Neural cell (in vitro differentiated cells): Measurements from ENCODE around the gene NDNF. TPM values are rescaled to one million over a fixed set of nuclear protein-coding genes. Genes with fewer than 3 reads are reported as not detected.

ENCODE experiments used
- H2AFZ ChIP-seq: fragments of 200-600, 300-800 bp; sonication (generic), shearing (Covaris generic); 2 replicates; pipeline ENCODE4 v1.6.0; 2014; ENCODE audit warnings: low read depth, mild to moderate bottlenecking, antibody characterized with exemption, low read length, moderate library complexity
- H3F3A ChIP-seq: fragments of 200-600 bp; shearing (Covaris generic); 2 replicates; pipeline ENCODE4 v1.6.1; 2016; ENCODE audit warnings: mild to moderate bottlenecking, moderate library complexity, mixed read lengths, antibody characterized with exemption, low read length; ENCODE audit not compliant: insufficient read depth, poor library complexity, severe bottlenecking
- H3K27ac ChIP-seq: fragments of 200-600, 300-800 bp; sonication (generic), shearing (Covaris generic); 2 replicates; pipeline ENCODE4 v1.5.1; 2014; ENCODE audit warnings: mild to moderate bottlenecking, low read length, moderate library complexity
- H3K27me3 ChIP-seq: fragments of 300-800, 200-600 bp; sonication (generic), shearing (Covaris generic); 2 replicates; pipeline ENCODE4 v1.6.0; 2014; ENCODE audit warnings: mild to moderate bottlenecking, low read depth, low read length, moderate library complexity; ENCODE audit not compliant: insufficient read depth
- H3K36me3 ChIP-seq: fragments of 300-800, 200-600 bp; sonication (generic), shearing (Covaris generic); 2 replicates; pipeline ENCODE4 v1.5.1; 2014; ENCODE audit warnings: mild to moderate bottlenecking, antibody characterized with exemption, low read length, moderate library complexity; ENCODE audit not compliant: insufficient read depth
- H3K4me2 ChIP-seq: fragments of 300-800, 200-600 bp; sonication (generic), shearing (Covaris generic); 2 replicates; pipeline ENCODE4 v1.6.0; 2014; ENCODE audit warnings: mild to moderate bottlenecking, low read length
- H3K4me3 ChIP-seq: fragments of 300-800, 200-600 bp; sonication (generic), shearing (Covaris generic); 2 replicates; pipeline ENCODE4 v1.5.1; 2014; ENCODE audit warnings: mild to moderate bottlenecking, low read length, moderate library complexity
- H3K79me2 ChIP-seq: fragments of 200-600 bp; shearing (Covaris generic); replicated peaks from 2 replicates; pipeline ENCODE4 v1.6.0; 2014; ENCODE audit warnings: mild to moderate bottlenecking, low read length, moderate library complexity; ENCODE audit not compliant: insufficient read depth
- H3K9ac ChIP-seq: fragments of 300-800, 200-600 bp; sonication (generic), shearing (Covaris generic); 2 replicates; pipeline ENCODE4 v1.6.1; 2016; ENCODE audit warnings: mild to moderate bottlenecking, low read length, mixed read lengths
- H3K9me2 ChIP-seq: fragments of 200-600 bp; shearing (Covaris generic); 2 replicates; pipeline ENCODE4 v1.6.1; 2016; ENCODE audit warnings: mild to moderate bottlenecking, low read length, mixed read lengths; ENCODE audit not compliant: insufficient read depth
- H3K9me3 ChIP-seq: fragments of 200-600, 300-800 bp; sonication (generic), shearing (Covaris generic); 2 replicates; pipeline ENCODE4 v1.6.1; 2016; ENCODE audit warnings: mild to moderate bottlenecking, mixed run types, low read length, moderate library complexity, mixed read lengths
- H4K20me1 ChIP-seq: fragments of 200-600 bp; shearing (Covaris generic); 2 replicates; pipeline ENCODE4 v1.6.1; 2016; ENCODE audit warnings: mild to moderate bottlenecking, mixed run types; ENCODE audit not compliant: insufficient read depth
- EP300 ChIP-seq: fragments of 450-650 bp; conservative IDR thresholded peaks from 2 replicates; pipeline ENCODE4 v1.6.1; 2014; ENCODE audit warnings: antibody characterized with exemption, mild to moderate bottlenecking, moderate library complexity; ENCODE audit not compliant: poor library complexity, severe bottlenecking
- EZH2 ChIP-seq: fragments of 200-600, 300-800 bp; shearing (Covaris generic), sonication (generic); IDR thresholded peaks from 2 replicates; pipeline ENCODE4 v1.6.1; 2014; ENCODE audit warnings: antibody characterized with exemption, low read length, borderline replicate concordance, mild to moderate bottlenecking; ENCODE audit not compliant: insufficient read depth, poor library complexity, severe bottlenecking
- MXI1 ChIP-seq: fragments of 450-650 bp; conservative IDR thresholded peaks from 2 replicates; pipeline ENCODE4 v1.6.1; 2014; ENCODE audit warnings: antibody characterized with exemption, mild to moderate bottlenecking; ENCODE audit not compliant: poor library complexity, severe bottlenecking
- POLR2AphosphoS5 ChIP-seq: IDR thresholded peaks from 2 replicates; pipeline ENCODE4 v1.6.1; 2012
- RAD21 ChIP-seq: fragments of 450-650 bp; conservative IDR thresholded peaks from 2 replicates; pipeline ENCODE4 v1.6.1; 2014; ENCODE audit warnings: antibody characterized with exemption, mild to moderate bottlenecking, moderate library complexity
- SMC3 ChIP-seq: fragments of 450-650 bp; conservative IDR thresholded peaks from 2 replicates; pipeline ENCODE4 v1.6.1; 2014; ENCODE audit warnings: antibody characterized with exemption, mild to moderate bottlenecking, moderate library complexity; ENCODE audit not compliant: poor library complexity
- TAF1 ChIP-seq: IDR thresholded peaks from 2 replicates; pipeline ENCODE4 v1.6.1; 2012; ENCODE audit warnings: low read depth
- polyA plus RNA-seq: library from polyadenylated mRNA; depleted of rRNA; stranded (reverse); fragments of >200 nt; gene quantifications from 2 replicates; pipeline ENCODE4 v1.2.3, GENCODE V29; 2014
- TF ChIP-seq, protein P1 (sequence below): fragments of 450-650 bp; IDR thresholded peaks from 2 replicates; pipeline ENCODE4 v1.5.1; 2014; ENCODE audit warnings: antibody characterized with exemption, mild to moderate bottlenecking, moderate library complexity; ENCODE audit not compliant: poor library complexity, severe bottlenecking
- TF ChIP-seq, protein P2 (sequence below): IDR thresholded peaks from 2 replicates; pipeline ENCODE4 v1.6.1; 2012; ENCODE audit warnings: borderline replicate concordance

Gene NDNF
- polyA plus RNA-seq, 1 donor from 2014 or later, result 4.3 TPM

DNA sequence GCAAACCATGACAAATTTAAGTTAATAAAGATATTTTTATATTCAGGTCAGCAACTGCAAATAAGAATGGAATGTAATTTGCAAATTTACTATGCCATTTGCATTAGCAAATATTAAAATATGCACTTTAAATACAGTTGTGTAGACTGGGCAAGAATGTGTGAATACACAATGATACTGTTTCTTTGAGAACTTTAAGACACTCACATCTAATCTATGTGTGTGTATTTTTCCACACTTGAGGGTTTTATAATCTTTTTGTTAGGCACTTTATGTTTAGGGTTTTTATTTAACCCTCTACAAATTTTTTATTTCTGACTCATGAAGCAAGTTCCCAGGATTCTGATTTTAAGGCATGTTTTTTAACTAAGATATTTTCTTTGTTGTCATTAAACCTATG is 23.9 kb upstream of the NDNF start:
- no peak overlapping the region for H2AFZ ChIP-seq
- no peak overlapping the region for H3K27ac ChIP-seq
- H3K4me3 ChIP-seq, result no peak overlapping the region
- H3K36me3 ChIP-seq, result no peaks in the 10 kb centered on the region
- H4K20me1 ChIP-seq, result no peaks in the 10 kb centered on the region
- TF ChIP-seq TAF1 (no peak), EZH2 (no peak), POLR2AphosphoS5 (no peak), MXI1 (no peak), EP300 (no peak), SMC3 (no peak), RAD21 (no peak)
- TF ChIP-seq, protein P1, sequence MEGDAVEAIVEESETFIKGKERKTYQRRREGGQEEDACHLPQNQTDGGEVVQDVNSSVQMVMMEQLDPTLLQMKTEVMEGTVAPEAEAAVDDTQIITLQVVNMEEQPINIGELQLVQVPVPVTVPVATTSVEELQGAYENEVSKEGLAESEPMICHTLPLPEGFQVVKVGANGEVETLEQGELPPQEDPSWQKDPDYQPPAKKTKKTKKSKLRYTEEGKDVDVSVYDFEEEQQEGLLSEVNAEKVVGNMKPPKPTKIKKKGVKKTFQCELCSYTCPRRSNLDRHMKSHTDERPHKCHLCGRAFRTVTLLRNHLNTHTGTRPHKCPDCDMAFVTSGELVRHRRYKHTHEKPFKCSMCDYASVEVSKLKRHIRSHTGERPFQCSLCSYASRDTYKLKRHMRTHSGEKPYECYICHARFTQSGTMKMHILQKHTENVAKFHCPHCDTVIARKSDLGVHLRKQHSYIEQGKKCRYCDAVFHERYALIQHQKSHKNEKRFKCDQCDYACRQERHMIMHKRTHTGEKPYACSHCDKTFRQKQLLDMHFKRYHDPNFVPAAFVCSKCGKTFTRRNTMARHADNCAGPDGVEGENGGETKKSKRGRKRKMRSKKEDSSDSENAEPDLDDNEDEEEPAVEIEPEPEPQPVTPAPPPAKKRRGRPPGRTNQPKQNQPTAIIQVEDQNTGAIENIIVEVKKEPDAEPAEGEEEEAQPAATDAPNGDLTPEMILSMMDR, result no peak
- H3K9me3 ChIP-seq, result no peaks in the 10 kb centered on the region
- H3K4me2 ChIP-seq, result no peak overlapping the region
- H3K79me2 ChIP-seq, result no peaks in the 10 kb centered on the region
- no peaks in the 10 kb centered on the region for H3K27me3 ChIP-seq
- no peak overlapping the region for H3K9ac ChIP-seq
- no peaks in the 10 kb centered on the region for H3F3A ChIP-seq
- H3K9me2 ChIP-seq, result no peaks in the 10 kb centered on the region

DNA sequence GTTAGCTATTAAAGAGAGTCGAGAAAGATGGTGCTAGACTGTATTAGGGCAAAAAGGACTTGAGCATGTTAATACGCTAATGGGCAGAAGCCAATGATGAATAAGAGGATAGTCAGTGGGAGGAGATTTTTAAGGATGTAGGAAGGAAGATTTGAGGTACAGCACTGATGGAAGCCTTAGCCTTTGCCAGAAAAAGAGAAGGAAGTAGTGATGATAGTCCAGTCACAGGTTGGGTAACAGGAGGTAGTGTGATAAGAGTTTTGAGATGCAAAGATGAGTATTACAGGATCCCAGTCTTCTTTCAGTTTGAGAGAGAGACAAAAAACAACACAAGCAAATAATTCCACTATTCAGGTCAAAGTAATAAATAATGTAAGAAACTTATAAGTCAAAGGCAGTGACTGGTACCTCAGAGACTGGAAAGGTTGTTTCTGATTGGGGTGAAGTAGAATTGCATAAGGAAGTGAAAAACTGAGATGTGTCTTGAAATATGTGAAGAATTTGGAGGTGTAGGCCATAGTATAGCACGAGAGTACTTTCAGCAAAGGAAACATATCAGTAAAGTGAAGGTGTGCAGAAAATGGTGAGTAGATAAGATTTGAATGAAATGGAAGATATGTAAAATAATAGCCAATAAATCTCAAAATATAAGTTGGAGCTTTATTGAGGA is 22.1 kb upstream of the NDNF start:
- Histone ChIP-seq H3K4me3 (no peak overlapping the region), H3F3A (no peaks in the 10 kb centered on the region), H3K27me3 (no peaks in the 10 kb centered on the region), H4K20me1 (no peaks in the 10 kb centered on the region), H3K9me3 (no peaks in the 10 kb centered on the region), H3K79me2 (no peaks in the 10 kb centered on the region), H3K9me2 (no peaks in the 10 kb centered on the region), H3K9ac (no peak overlapping the region), H3K4me2 (no peak overlapping the region), H2AFZ (no peak overlapping the region), H3K27ac (no peak overlapping the region), H3K36me3 (no peaks in the 10 kb centered on the region)
- TF ChIP-seq, protein P1, result no peak
- no peak for TF ChIP-seq POLR2AphosphoS5
- no peak for TF ChIP-seq RAD21
- no peak for TF ChIP-seq MXI1
- TF ChIP-seq, protein P2, sequence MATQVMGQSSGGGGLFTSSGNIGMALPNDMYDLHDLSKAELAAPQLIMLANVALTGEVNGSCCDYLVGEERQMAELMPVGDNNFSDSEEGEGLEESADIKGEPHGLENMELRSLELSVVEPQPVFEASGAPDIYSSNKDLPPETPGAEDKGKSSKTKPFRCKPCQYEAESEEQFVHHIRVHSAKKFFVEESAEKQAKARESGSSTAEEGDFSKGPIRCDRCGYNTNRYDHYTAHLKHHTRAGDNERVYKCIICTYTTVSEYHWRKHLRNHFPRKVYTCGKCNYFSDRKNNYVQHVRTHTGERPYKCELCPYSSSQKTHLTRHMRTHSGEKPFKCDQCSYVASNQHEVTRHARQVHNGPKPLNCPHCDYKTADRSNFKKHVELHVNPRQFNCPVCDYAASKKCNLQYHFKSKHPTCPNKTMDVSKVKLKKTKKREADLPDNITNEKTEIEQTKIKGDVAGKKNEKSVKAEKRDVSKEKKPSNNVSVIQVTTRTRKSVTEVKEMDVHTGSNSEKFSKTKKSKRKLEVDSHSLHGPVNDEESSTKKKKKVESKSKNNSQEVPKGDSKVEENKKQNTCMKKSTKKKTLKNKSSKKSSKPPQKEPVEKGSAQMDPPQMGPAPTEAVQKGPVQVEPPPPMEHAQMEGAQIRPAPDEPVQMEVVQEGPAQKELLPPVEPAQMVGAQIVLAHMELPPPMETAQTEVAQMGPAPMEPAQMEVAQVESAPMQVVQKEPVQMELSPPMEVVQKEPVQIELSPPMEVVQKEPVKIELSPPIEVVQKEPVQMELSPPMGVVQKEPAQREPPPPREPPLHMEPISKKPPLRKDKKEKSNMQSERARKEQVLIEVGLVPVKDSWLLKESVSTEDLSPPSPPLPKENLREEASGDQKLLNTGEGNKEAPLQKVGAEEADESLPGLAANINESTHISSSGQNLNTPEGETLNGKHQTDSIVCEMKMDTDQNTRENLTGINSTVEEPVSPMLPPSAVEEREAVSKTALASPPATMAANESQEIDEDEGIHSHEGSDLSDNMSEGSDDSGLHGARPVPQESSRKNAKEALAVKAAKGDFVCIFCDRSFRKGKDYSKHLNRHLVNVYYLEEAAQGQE, result no peak
- no peak for TF ChIP-seq SMC3
- TF ChIP-seq EZH2, result no peak
- no peak for TF ChIP-seq EP300
- TF ChIP-seq TAF1, result no peak
